Mesodermal cell (in vitro differentiated cells): ENCODE measurements around the gene RHOBTB1.

ENCODE experiments used
- H3K27ac ChIP-seq: 2 replicates; pipeline ENCODE4 v1.7.0; 2013; ENCODE audit warnings: mild to moderate bottlenecking, low read depth, low read length, moderate library complexity; ENCODE audit not compliant: severe bottlenecking
- H3K36me3 ChIP-seq: 2 replicates; pipeline ENCODE4 v1.7.1; 2013; ENCODE audit warnings: mild to moderate bottlenecking, low read length, moderate library complexity; ENCODE audit not compliant: control insufficient read depth, insufficient read depth
- H3K4me1 ChIP-seq: one replicate; pipeline ENCODE4 v1.7.1; 2013; ENCODE audit warnings: mild to moderate bottlenecking, low read length; ENCODE audit not compliant: insufficient read depth, control insufficient read depth, poor library complexity, severe bottlenecking
- H3K4me3 ChIP-seq: 2 replicates; pipeline ENCODE4 v1.7.0; 2013; ENCODE audit warnings: low read length, control low read depth, mild to moderate bottlenecking; ENCODE audit not compliant: insufficient read depth, poor library complexity, severe bottlenecking; ENCODE audit errors: extremely low read depth
- H3K9me3 ChIP-seq: 2 replicates; pipeline ENCODE4 v1.7.1; 2013; ENCODE audit warnings: mild to moderate bottlenecking, low read length, moderate library complexity; ENCODE audit not compliant: control insufficient read depth
- WGBS, 2 experiments: methylation state at CpG; one replicate each; pipeline ENCODE4 v1.1.5; 2013; ENCODE audit warnings: missing lambda C conversion rate in 2 of 2; ENCODE audit not compliant: insufficient coverage in 2 of 2; 5-methylcytosine and 5-hydroxymethylcytosine counted together

The RHOBTB1 gene

GRCh38 chr10:60942134-60942787 is 1.7 kb downstream of the RHOBTB1 start:
- peaks cover 10% of the 10 kb centered on the region for H3K4me1 ChIP-seq
- H3K4me3 ChIP-seq: peak overlapping the region; percentile 76
- 86% methylated on average over 1 of the region's 2 CpGs; no CpG with 5 or more reads in 1 of the 2 experiments for WGBS, 2 experiments
- peaks cover 20% of the 10 kb centered on the region for H3K36me3 ChIP-seq
- no peaks in the 10 kb centered on the region for H3K9me3 ChIP-seq
- peak overlapping the region; percentile 98 for H3K27ac ChIP-seq

- no peaks in the 10 kb centered on the region for H3K9me3 ChIP-seq
- H3K27ac ChIP-seq: no peak overlapping the region
- WGBS, 2 experiments: 88 to 100% methylated on average over 1 of the region's 3 CpGs
- H3K4me1 ChIP-seq: peaks cover 10% of the 10 kb centered on the region
- H3K36me3 ChIP-seq: peaks cover 36% of the 10 kb centered on the region
- H3K4me3 ChIP-seq: no peak overlapping the region
Observed at GRCh38 chr10:60940446-60940845, 3.5 kb downstream of the RHOBTB1 start.

- H3K27ac ChIP-seq: no peak overlapping the region
- 94 to 96% methylated on average over 3 of the region's 5 CpGs for WGBS, 2 experiments
- no peak overlapping the region for H3K4me3 ChIP-seq
- H3K4me1 ChIP-seq: peaks cover 10% of the 10 kb centered on the region
- H3K36me3 ChIP-seq: peaks cover 53% of the 10 kb centered on the region
- H3K9me3 ChIP-seq: no peaks in the 10 kb centered on the region
Observed at GRCh38 chr10:60937784-60938654, 6.0 kb downstream of the RHOBTB1 start.

- Histone ChIP-seq H3K4me1 (peaks cover 10% of the 10 kb centered on the region), H3K4me3 (no peak overlapping the region), H3K27ac (no peak overlapping the region), H3K9me3 (no peaks in the 10 kb centered on the region), H3K36me3 (peaks cover 61% of the 10 kb centered on the region)
- WGBS, 2 experiments: 100% methylated on average over 3 of the region's 4 CpGs; no CpG with 5 or more reads in 1 of the 2 experiments
Observed at GRCh38 chr10:60937022-60937421, 7.0 kb downstream of the RHOBTB1 start.

GRCh38 chr10:60934215-60935175 is 9.5 kb downstream of the RHOBTB1 start:
- no peak overlapping the region for H3K27ac ChIP-seq
- no peaks in the 10 kb centered on the region for H3K9me3 ChIP-seq
- no peak overlapping the region for H3K4me3 ChIP-seq
- 75 to 83% methylated on average over 2 to 3 of the region's 6 CpGs for WGBS, 2 experiments
- peaks cover 10% of the 10 kb centered on the region for H3K4me1 ChIP-seq
- H3K36me3 ChIP-seq: peaks cover 59% of the 10 kb centered on the region

GRCh38 chr10:60932756-60933155 is 11.2 kb downstream of the RHOBTB1 start:
- no peak overlapping the region for H3K4me3 ChIP-seq
- peaks cover 54% of the 10 kb centered on the region for H3K36me3 ChIP-seq
- H3K4me1 ChIP-seq: no peaks in the 10 kb centered on the region
- no peak overlapping the region for H3K27ac ChIP-seq
- peaks cover 5% of the 10 kb centered on the region for H3K9me3 ChIP-seq
- WGBS, 2 experiments: 80 to 85% methylated on average over 2 to 4 of the region's 4 CpGs

- H3K9me3 ChIP-seq: peaks cover 5% of the 10 kb centered on the region
- peaks cover 41% of the 10 kb centered on the region for H3K36me3 ChIP-seq
- WGBS, 2 experiments: 83% methylated on average over 1 of the region's 3 CpGs; no CpG with 5 or more reads in 1 of the 2 experiments
- H3K4me1 ChIP-seq: no peaks in the 10 kb centered on the region
- H3K27ac ChIP-seq: no peak overlapping the region
- no peak overlapping the region for H3K4me3 ChIP-seq
Observed at GRCh38 chr10:60930237-60930636, 13.7 kb downstream of the RHOBTB1 start.

GRCh38 chr10:60921633-60922032 is 22.4 kb downstream of the RHOBTB1 start:
- Histone ChIP-seq H3K27ac (no peak overlapping the region), H3K4me1 (peaks cover 11% of the 10 kb centered on the region), H3K4me3 (no peak overlapping the region), H3K9me3 (peaks cover 5% of the 10 kb centered on the region), H3K36me3 (peaks cover 51% of the 10 kb centered on the region)
- WGBS, 2 experiments: 82 to 92% methylated on average over 1 of the region's 2 CpGs

- H3K4me3 ChIP-seq: no peak overlapping the region
- WGBS, 2 experiments: 93 to 100% methylated on average over 1 to 4 of the region's 4 CpGs
- H3K9me3 ChIP-seq: peaks cover 5% of the 10 kb centered on the region
- H3K36me3 ChIP-seq: peaks cover 58% of the 10 kb centered on the region
- H3K4me1 ChIP-seq: peaks cover 11% of the 10 kb centered on the region
- H3K27ac ChIP-seq: no peak overlapping the region
Observed at GRCh38 chr10:60920479-60920878, 23.5 kb downstream of the RHOBTB1 start.

- Histone ChIP-seq H3K9me3 (peaks cover 5% of the 10 kb centered on the region), H3K36me3 (peaks cover 53% of the 10 kb centered on the region), H3K27ac (no peak overlapping the region), H3K4me3 (no peak overlapping the region), H3K4me1 (peaks cover 11% of the 10 kb centered on the region)
- WGBS, 2 experiments: no CpG with 5 or more reads among the region's 2 CpGs
Observed at GRCh38 chr10:60919551-60919950, 24.4 kb downstream of the RHOBTB1 start.
